Body of pancreas (tissue), 4 donors: ENCODE measurements around the gene P2RY4. TPM values are rescaled to one million over a fixed set of nuclear protein-coding genes. Genes with fewer than 3 reads are reported as not detected.
A peak's percentile ranks its signal among the peaks of the same experiment; 100 is the strongest.

Experiments used
- ATAC-seq: fragments of 150-250 bp; one replicate; pipeline ENCODE4 v1.9.1; 2016
- DNase-seq, 4 donors: peaks; one replicate each; pipeline ENCODE4 v3.0.0-alpha.2; 2019
- H3K27ac ChIP-seq, 4 donors: fragments of 200-600 bp; sonication (generic); 1 replicate in 3 of 4; 2 replicates in 1 of 4; pipeline versions ENCODE4 v1.5.1 to v1.6.1; 2016 to 2019; ENCODE audit warnings: mild to moderate bottlenecking in 1 of 4, mixed read lengths in 1 of 4, moderate library complexity in 1 of 4
- H3K27me3 ChIP-seq, 2 donors: fragments of 200-600 bp; sonication (generic); one replicate each; pipeline ENCODE4 v1.6.0; 2016; ENCODE audit warnings: mild to moderate bottlenecking in 1 of 2
- H3K36me3 ChIP-seq, 2 donors: fragments of 200-600 bp; sonication (generic); replicated peaks in 1 of 2; 2 replicates each; pipeline ENCODE4 v1.5.1; 2016; ENCODE audit warnings: low read depth in 2 of 2; ENCODE audit not compliant: insufficient read depth in 1 of 2
- H3K4me1 ChIP-seq: fragments of 200-600 bp; sonication (generic); one replicate; pipeline ENCODE4 v1.6.0; 2016
- H3K4me3 ChIP-seq, 2 donors: fragments of 200-600 bp; sonication (generic); 1 replicate in 1 of 2; 2 replicates in 1 of 2; pipeline ENCODE4 v1.5.1; 2016 to 2019
- H3K9me3 ChIP-seq, 3 donors: fragments of 200-600 bp; sonication (generic); 1 replicate in 2 of 3; 2 replicates in 1 of 3; pipeline ENCODE4 v1.5.1; 2016
- POLR2A ChIP-seq, 3 donors: fragments of 450-650 bp; IDR thresholded peaks; one replicate each; pipeline ENCODE4 v1.6.1; 2016; ENCODE audit warnings: antibody characterized with exemption in 3 of 3, mild to moderate bottlenecking in 2 of 3
- WGBS, 2 donors: methylation state at CpG; one replicate each; pipeline ENCODE4 v1.1.5; 2017; 5-methylcytosine and 5-hydroxymethylcytosine counted together
- intact Hi-C: fragments of 100-400 bp; cut with DNase I; formaldehyde crosslinking; loops from one replicate; pipeline ENCODE4 v1.15.1; 2023
- total RNA-seq, 2 donors: library from RNA; depleted of rRNA; stranded (reverse); fragments of >200 nt; gene quantifications; one replicate each; pipeline ENCODE4 v1.1.0, GENCODE V29; 2016
- TF ChIP-seq, protein P1 (sequence below), 7 experiments: fragments of 450-650 bp in 4 of 7; fragments of 200-600 bp in 3 of 7; sonication (generic) in 3 of 7; IDR thresholded peaks; one replicate each; pipeline ENCODE4 v1.5.1; 2016 to 2019; ENCODE audit warnings: antibody characterized with exemption in 7 of 7

Gene P2RY4
- total RNA-seq, 2 donors from 2014 or later, result 1.3 TPM; not detected in 1

DNA sequence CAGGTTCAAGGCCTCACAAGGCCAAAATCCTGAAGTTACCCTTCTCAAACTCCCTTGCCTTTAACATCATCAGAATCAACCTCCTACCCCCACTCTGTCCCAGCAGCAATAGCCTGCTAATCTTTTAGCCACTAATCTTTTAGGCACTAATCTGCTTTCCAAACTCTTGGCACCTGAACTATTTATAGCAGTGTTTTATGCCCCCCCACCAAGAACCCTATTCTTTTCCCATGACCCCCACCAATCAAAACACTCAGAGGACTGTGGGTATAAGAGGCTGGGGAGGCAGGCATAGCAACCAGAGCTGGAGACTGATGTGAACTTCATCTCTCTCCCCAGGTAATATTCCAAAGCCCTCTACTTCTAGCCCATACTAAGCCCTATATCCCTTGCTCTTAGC is 8.0 kb upstream of the P2RY4 start, which contains the start of gene ARR3:
Gene ARR3 (plus strand): TSS at position 301 of the 400 bp plus-strand sequence. CDS start 1,052 bp downstream, outside the sequence.
- Histone ChIP-seq H3K27me3 (no peaks in the 10 kb centered on the region), H3K27ac (no peak within 1 kb of the TSS), H3K4me1 (no peaks in the 10 kb centered on the region), H3K36me3 (no peaks in the 10 kb centered on the region), H3K4me3 (no peak within 1 kb of the TSS), H3K9me3 (no peaks in the 10 kb centered on the region)
- ATAC-seq, result no peak
- DNase-seq, result no peak
- intact Hi-C loops, result no loop called here
- TF ChIP-seq POLR2A (IDR thresholded peaks at IDR 0.05), result no peak
- TF ChIP-seq, protein P1, sequence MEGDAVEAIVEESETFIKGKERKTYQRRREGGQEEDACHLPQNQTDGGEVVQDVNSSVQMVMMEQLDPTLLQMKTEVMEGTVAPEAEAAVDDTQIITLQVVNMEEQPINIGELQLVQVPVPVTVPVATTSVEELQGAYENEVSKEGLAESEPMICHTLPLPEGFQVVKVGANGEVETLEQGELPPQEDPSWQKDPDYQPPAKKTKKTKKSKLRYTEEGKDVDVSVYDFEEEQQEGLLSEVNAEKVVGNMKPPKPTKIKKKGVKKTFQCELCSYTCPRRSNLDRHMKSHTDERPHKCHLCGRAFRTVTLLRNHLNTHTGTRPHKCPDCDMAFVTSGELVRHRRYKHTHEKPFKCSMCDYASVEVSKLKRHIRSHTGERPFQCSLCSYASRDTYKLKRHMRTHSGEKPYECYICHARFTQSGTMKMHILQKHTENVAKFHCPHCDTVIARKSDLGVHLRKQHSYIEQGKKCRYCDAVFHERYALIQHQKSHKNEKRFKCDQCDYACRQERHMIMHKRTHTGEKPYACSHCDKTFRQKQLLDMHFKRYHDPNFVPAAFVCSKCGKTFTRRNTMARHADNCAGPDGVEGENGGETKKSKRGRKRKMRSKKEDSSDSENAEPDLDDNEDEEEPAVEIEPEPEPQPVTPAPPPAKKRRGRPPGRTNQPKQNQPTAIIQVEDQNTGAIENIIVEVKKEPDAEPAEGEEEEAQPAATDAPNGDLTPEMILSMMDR (IDR thresholded peaks at IDR 0.05), result no peak

DNA sequence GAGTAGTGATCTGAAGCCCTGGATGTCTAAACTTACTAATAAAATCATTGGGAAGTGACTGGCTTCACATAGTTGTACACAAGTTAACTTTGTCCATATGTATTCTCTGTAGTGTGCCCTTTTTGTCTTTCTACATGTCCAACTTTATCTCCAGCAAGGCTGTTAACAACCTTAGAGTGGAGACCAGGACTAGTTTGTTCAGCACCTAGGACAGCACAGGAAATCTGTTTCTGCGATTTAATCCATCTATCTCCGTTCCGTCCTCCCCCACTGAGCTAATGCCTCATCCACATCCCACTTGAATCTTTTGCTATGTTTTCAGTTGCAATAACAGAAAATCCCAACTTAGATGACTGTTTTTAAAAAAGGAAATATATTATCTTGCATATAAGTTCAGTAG is 4.8 kb upstream of the P2RY4 start:
- no peak for DNase-seq
- WGBS, 2 donors, result 44 to 67% methylated on average over 3 of the region's 3 CpGs
- no peaks in the 10 kb centered on the region for H3K9me3 ChIP-seq
- no peaks in the 10 kb centered on the region for H3K36me3 ChIP-seq
- H3K27ac ChIP-seq, result no peak overlapping the region
- no peak for ATAC-seq
- no peak for TF ChIP-seq POLR2A (IDR thresholded peaks at IDR 0.05)
- TF ChIP-seq, protein P1 (IDR thresholded peaks at IDR 0.05), result no peak
- no peak overlapping the region for H3K4me3 ChIP-seq
- no peaks in the 10 kb centered on the region for H3K4me1 ChIP-seq
- intact Hi-C loops, result no loop called here
- no peaks in the 10 kb centered on the region for H3K27me3 ChIP-seq

DNA sequence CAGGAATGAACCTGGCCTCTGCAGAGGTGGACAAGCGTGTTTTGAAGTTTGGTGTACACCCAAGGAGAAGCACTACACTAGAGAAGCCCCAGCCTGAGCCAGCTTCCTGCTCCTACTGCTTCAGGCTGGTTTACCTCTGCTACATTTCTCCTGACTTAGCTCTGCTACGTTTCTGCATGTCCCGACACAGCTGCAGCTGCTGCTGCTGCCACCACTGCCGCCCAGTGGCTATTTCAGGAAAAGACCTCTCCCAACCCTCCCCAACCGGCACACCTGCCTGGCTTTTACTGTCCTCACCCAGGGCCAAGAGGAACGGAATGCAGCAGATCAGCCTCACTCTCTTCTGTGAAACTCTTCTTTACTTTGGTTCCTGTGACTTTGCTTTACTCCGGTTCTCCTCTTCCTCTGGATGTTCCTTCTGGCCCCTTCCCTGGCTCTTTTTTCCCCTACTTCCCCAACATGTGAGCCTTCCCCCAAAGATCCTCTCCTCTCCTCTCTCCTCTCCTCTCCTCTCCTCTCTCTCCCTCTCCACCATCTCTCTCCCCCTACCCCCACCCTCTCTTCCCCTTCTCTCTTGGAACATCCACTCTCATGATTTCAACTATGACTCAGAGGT is 3.1 kb upstream of the P2RY4 start:
- Histone ChIP-seq H3K4me1 (no peaks in the 10 kb centered on the region), H3K27ac (no peak overlapping the region), H3K27me3 (no peaks in the 10 kb centered on the region), H3K9me3 (no peaks in the 10 kb centered on the region), H3K36me3 (no peaks in the 10 kb centered on the region), H3K4me3 (no peak overlapping the region)
- 25 to 46% methylated on average over 3 to 7 of the region's 7 CpGs for WGBS, 2 donors
- DNase-seq, result peak; percentile 11 to 34 (median 22)
- ATAC-seq, result no peak
- intact Hi-C loops, result no loop called here
- TF ChIP-seq POLR2A (IDR thresholded peaks at IDR 0.05), result no peak
- TF ChIP-seq, protein P1 (IDR thresholded peaks at IDR 0.05), result peak in 4 of 7 experiments; percentile 21 to 26 (median 24)

DNA sequence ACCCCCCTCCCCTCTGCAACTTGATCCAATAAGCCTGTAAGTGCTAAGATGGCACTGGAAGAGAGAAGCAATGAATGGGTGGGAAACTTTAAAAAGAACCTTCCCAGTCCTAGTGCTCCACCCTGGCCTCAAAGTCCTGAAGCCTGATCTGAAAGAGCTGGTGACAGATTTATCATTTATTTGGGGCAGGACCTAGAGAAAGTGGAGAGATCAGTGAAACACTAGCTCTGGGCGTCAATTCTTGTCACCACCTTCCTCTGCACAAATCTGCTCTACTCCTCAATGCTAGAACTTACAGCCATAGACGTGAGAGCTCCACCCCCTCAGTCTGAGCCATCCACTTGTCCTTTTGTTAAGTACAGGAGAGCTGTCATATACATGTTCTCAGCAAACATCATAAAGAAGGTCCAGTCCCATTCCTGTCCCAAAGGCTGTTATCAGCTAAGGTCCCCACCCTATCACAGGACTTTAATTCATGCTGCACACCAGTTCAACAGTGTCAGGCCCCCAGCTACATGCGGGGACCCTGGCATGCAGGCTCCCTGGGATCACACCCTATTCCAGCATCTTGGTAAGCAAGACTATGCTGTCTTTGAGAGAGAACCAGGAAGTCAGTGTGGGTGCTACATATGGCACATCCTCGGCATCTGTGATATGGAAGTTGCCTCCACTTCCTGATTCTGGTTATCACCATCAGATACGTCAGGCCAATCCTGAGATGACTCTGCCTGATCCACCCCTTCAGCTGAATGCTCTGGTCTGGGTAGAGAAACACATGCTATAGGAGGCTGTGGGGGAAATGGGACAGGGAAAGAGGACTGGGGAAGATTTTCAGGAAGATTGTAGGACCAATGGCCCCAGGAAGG is 2.3 kb downstream of the P2RY4 start:
- H3K4me1 ChIP-seq, result no peaks in the 10 kb centered on the region
- no peaks in the 10 kb centered on the region for H3K27me3 ChIP-seq
- intact Hi-C loops, result no loop called here
- ATAC-seq (no peak), DNase-seq (no peak)
- H3K27ac ChIP-seq, result no peak overlapping the region
- no peaks in the 10 kb centered on the region for H3K36me3 ChIP-seq
- no peak overlapping the region for H3K4me3 ChIP-seq
- WGBS, 2 donors, result 37 to 81% methylated on average over 2 to 5 of the region's 5 CpGs
- TF ChIP-seq, protein P1 (IDR thresholded peaks at IDR 0.05), result no peak
- TF ChIP-seq POLR2A (IDR thresholded peaks at IDR 0.05), result no peak
- H3K9me3 ChIP-seq, result no peaks in the 10 kb centered on the region
